Inflammatory macrophage treated with lipopolysaccharide for 4 hours (primary cell): Measurements from ENCODE around the gene CORO6.

ENCODE experiments used
- DNase-seq: peaks from one replicate; pipeline ENCODE4 v3.0.0-alpha.2; 2020

The CORO6 gene

DNA sequence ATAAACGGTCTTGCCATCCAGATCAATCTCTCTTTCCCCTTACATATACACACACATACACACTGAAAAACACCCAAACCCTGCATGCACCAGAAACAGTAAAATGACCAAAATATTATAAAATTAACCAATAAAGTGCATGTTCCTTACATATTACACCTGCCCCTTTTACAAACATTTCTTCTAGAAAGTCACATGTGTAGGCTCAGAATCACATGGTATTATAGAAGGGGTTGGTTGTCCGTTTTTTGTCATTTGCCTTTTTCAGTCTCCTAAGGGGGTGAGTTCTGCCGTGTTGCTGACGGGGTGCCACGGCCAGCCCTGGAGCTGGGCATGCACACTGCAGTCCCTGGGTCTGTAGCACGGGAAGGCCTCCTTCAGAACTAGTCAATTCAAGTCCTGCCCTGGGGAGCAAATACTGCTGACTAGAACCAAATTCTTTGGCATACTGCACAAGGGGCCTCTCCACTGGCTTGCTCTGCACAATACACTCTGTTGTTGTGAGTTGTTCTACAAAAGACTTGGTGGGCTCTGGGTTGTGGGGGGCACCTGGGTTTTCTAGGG, 8.0 kb upstream of the CORO6 start:
- no peak for DNase-seq

DNA sequence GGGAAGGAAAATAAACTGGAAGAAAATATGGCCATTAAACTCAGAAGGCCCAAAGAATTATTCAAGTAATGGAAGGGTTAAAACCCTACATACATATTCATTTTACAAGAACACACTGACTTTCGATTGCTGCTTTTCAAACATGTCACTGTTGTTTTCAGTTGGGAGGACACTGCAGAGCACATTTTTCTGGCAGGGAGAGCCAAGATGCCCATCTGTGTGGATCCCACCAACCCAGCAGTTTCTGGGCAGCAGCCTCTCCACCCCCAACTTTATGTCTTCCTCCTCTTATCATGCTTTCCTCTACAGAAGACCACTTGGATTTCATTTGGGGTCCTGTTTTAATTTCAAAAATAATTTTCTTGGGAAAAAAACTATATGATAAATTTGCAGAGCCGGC, 7.1 kb upstream of the CORO6 start:
- no peak for DNase-seq

DNA sequence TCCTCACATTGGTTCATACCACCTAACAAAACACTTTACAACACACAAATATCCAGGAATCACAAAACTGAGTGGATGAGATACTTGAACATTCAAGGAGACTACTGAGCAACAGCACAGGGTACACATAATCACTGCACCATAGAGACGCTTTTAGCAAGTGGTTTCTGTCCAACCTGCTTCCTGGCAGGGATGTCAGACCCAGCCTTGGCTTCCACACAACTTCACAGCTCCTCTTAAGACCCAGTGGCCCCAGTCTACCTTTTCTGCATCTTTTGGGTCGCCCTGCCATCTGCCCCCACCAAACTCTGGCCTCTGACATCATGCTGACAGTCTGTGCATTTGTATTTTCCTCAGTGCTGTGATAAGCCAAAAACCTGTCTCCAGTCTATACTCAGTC, 5.9 kb upstream of the CORO6 start:
- DNase-seq = no peak

DNA sequence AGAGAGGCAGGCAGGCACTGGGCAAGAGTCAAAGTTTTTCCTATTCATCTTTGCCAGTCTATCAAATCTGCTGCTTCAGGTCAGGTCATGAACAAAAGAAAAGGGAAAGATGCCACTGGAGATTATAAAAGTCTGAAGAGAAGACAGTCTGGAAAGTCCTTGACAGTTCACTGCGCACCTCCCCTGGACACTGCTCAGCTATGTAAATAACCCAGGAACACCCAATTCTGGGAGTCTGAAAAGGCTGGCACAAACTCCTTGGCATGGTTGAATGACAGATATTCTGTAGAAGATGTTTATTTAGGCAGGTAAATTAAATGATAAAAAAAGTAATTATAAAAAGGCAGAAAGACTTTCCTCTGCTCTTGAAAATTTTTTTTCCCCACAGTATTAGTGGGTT, 5.2 kb upstream of the CORO6 start:
- no peak for DNase-seq

DNA sequence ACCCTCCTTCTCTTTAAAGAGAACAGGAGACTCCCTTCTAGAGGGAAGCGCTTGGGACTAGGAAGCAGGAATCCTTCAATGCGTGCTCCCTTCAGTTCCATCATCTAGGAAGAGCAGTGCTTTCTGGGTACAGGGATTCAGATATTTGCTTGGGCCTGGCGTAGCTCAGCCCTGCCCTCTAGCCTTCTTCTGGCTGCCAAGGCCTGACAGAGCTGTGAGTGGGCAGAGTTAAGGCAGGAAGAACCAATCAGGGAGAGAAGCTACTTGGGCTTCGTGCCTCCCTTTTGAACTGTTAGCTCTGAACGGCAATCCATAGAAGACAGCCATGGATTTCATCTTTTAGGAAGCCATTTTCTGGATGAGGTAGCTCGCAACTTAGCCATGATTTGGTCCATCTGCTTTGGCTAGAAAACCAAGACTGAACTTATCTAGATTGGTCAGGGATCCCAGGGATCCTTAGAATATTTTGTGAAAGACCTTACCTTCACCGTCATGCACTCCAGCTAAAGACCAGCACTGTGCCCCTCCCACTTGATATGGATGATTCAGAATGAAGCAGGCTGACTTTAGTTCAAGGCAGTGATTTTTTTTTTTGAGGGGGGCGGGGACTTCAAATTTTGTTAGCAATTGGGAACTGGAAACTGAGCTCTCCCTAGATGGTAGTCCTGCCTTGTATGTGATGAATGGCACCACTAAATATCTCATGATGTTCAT, 2.5 kb upstream of the CORO6 start:
- DNase-seq = no peak

DNA sequence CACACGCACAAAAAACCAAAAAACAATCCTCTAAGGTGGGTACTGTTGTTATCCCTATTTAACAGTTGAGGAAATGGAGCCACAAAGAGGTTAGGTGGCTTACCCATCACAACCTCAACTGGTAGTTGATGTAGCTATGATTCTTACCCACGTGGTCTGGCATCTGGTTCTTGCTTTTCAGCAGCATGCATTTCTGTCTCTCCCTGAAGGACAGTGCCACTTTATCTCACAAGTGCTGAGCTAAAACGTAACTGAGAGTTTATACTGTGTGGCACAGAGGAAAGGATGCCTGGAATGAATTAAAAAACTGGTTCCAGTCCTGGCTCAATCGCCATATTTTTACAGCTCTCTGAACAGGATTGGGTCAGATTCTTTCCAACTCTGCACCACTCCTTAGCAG, 1.9 kb upstream of the CORO6 start:
- no peak for DNase-seq

DNA sequence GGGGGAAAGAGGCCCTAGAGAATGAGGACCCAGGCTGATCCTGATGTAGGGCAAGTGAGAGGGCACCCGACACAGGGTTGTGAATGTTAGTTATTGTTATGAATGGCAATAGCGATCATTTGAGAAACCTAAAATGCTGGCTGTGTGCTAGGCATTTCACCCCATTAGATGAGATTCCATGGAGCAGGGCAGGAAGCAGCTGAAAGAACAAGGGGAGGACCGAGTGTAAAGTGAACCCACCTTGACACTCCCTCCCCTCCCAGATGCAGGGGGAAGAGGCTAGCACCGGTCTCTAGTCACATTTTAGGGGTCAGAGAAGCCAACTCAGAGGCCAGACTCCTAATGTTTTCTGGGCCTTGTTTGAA, 553 bp upstream of the CORO6 start:
- no peak for DNase-seq

DNA sequence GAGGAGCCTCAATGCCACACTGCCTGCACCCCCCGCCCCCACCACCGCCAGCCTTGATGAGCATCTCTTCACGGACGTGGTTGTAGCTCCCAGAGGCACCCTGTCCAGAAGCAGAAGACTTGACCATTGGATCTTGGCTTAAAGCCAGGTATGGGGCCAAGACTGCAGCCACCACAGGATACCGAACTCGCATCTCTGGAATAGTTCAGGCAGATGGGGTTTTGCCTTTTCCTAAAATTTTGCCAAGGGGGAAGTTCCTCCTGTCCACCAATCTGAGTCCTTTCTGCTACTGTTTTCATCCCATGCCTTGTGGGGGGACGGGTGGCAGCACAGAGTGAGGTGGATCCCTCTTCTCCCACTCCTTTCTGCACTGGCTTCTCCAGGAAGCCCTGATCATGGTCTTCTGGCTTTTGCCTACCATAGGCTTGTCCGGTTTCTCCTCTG, 939 bp downstream of the CORO6 start:
- DNase-seq = no peak

DNA sequence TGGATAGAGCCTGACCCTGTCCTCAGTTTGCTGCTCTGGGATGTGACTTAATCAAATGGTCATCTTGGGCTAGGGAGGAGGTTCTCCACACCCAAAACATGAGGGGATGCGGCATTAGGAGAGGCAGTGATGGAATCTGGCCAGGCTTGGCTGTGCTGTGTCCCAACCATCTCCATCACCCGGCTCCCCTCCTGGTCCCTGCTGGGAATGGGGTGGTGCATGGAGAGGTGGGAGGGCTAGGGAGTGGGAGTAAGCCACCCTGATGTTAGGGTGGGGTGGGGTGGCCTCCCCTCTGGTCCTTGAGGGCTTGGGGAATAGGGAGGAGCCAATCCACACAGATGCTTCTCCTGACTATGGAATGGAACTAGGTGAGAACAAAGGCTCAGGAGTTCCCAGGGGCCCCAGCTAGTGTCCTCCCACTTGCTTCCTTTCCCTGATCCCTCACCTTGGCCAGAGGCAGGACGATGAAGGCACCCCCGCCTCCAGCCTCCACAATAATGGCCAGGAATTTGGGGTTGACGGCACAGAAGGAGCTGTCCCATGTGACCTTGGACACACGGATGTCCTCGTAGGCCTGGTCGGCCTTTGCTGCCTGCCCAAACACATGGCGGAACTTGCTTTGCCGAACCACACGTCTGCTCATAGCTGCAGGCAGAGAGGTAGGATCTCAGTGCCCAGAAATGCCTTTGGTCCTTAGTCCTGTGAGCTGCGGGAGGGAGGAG, 1.8 kb downstream of the CORO6 start:
- DNase-seq = no peak

DNA sequence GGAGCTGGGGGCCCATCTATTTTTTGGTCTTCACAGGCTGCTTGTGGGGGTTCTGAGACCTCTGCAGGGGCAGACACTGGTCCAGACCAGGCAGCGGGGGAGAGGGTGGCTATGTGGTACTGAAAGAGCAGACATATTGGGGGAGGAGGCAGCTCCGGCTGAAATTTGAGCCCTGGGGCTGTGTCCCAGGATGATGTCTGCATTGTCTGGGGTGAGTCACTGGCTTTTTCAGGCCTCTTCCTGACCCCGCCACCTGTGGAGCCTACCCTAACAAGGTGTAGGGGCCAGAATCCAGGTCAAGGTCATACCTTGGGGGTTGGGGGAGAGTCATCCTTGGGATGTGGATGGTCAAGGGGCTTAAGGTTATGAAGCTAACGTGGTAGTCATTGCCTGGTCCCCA, 2.4 kb downstream of the CORO6 start:
- DNase-seq = no peak

DNA sequence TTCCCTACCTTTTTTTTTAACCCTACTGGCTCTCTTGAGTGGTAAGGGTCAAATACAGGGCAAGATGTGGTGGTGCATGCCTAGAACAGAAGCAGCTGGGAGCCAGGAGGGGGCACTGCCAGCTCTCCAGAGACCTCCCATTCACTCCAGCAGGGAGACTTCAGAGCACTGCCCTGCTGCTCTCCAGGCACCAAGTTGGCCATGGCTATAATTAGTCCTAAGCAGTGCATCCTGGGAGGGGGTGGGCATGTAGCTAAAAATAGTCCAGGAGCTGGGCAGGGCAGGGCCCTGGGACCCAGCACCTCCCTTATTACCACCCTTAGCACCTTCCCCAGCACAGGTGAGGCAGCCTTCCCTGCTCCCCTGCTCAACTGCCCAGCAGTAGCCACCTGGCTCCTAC, 3.5 kb downstream of the CORO6 start:
- DNase-seq = no peak

DNA sequence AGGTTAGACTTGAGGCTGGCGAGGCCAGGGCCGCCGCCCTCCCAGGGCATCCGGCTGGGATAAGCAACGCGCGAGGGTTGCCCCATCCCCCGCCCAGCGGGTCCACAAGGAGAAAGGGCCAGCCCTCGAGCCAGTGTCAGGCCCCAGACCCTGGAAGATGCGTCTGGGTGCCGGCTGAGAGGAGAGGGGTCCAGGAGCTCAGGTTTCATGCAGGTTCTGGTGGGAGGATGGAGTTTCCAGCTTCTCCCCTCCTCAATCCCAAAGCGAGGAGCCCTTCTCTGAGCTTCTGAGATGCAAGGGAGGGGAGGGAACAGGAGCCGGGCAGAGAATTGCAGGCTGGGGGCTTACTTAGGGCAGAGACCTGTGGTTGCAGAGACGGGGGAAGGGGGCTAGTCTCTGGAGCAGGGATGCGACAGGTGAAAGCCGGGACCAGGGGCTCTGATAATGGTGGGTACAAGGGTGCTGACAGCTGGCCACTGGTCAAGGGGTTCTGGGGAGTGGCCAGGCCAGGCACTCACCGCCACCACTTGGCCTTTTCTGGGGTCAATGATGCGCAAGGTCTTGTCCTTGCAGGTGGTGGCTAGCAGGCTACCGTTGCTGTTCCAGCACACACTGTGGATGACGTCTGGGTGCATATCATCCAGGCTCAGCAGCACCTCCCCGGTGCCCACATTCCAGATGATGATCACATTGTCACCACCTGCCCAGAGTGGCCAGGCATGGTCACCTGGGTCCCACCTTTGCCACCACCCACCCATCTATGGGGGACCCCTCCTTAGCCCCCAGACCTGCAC, 4.2 kb downstream of the CORO6 start:
- no peak for DNase-seq

DNA sequence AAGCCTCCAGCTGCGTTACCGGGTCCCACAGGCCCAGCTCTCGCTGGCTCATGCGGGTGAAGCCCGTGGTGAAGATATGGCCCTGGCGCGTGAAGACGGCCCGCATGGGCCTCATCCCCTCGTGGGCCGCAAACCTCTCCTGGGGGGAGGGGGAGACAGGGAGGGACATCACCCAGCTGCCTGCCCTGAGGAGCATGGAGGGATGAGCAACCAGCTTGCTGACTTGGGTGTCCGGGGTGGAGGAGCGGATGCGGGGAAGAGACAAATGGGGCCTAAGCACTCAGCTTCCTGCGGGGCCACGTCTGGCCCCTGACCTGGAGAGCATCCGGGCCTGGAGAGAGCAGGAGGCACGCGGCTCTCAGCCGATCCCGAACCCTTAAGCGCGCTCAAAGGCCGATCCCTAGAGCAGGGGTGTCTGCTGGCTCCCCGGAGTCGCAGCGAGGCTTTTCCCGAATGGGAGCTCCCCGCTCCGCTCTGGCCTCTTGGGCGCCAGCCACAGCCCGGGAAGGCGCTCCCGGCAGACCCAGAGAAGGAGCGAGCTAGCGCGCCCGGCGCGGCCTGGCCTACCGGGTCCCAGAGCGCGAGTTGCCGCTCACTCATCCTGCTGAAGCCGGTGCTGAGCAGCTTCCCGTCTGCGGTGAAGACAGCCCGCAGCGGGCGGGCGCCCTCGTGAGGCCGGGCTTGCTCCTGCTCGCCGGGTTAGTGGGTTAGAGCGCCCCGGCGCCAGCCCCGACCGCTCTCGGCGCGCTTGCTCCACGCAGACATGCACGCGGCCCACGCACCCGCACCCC, 5.0 kb downstream of the CORO6 start:
- peak; percentile 88 for DNase-seq

DNA sequence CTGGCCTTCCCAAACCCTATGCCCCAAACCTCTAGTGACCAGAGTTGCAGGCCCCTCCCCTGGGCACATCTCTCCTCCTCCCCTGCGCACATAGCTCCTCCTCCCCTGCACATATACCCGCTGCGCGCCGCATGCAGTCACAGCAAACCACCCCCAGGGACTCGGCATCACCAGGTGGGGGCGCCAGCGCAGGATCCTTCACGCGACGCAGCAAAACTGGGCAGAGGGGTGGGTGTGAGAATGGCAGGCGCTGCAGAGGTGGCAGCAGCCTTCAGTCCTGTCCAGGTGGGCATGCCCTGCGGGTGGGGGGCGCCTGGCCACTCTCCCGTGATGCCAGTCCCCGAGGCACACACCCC, 5.6 kb downstream of the CORO6 start:
- DNase-seq = peak; percentile 81

DNA sequence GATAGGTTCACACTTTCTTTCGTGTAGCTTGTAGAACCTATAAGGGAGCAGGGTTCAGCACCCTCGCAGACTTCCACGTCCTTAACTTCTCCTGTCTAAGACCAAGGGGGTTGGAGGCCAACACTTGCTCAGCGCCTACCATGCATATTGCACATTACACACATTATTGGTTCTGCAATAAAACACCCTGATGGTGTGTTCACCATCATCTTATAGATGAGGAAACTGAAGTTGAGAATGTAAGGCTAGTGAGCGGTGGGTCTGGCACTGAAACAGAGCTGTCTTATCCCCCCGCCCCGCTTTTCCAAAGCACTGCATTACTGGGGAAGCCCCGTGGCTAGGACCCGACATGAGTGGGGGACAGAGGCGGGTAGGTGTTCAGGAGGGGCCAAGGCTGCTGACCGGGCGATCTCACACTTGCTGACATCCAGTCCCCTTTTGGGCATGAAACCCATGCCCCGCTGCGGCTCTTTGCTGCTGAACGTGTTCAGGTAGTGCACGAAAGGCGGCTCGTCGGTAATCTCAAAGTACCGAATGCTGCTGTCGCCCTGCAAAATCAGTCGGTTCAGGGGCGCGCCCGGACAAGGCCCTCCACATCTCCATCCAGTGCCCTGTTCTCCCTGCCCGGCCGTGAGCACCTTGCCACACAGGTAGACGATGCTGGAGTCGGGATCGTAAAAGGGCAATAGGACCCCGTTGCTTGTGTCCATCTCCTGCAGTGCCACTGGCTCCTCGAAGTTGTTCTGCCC, 6.2 kb downstream of the CORO6 start:
- DNase-seq = peak; percentile 9

DNA sequence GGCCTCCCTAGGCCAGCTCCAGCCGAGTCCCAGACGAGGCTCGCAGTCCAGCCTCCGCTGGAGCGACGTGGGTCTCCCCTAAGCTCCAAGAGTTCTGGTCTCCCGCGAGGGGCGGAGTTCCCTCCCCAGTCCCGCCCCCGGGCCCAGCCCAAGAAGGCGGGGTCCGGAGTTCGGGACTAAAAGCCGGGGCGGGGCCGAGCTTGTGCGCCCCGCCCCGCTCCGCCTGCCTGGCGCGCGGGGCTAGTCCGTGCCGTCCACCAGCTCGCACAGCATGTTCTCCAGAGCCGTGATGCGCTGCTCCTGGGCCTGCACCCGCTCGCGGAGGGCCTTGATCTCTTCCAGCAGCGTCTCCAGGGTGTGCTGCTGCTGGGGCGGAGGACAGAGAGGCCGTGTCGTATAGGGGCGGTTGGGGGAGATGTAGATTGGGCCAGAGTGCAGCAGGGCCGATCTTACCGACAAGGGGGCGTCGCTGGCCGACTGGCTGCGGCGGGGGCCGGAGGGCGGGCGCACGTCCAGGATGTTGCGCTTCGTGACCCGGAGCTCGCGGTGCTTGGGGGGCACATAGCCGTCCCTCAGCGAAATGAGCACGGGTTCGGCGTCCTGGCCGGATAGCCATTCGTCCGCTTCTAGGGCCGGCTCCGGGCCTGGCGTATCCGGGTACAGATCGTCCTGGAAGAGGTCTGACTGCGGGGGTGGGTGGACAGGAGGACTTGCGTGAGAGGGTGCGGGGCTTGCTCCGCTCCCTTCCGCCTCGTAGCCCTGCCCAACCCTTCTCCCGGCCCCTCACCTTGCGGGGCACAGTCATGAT, 7.0 kb downstream of the CORO6 start:
- DNase-seq = peak; percentile 88

DNA sequence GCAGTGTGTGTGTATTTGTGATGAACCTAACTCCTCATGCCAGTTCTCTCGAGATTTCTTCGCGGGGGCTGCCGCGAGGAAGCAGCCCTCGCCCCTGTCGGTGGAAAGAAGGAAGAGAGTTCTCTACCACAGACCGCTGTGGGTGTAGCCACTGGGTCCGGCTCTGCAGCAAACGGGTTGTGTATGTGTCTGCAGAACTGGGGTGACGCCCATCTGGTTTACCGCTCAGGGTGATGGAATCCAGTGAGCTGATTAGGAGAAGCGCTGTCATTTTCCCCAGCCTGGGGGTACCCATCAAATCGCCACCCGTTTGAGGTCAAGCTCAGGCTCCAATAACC, 7.7 kb downstream of the CORO6 start:
- DNase-seq = peak; percentile 77

DNA sequence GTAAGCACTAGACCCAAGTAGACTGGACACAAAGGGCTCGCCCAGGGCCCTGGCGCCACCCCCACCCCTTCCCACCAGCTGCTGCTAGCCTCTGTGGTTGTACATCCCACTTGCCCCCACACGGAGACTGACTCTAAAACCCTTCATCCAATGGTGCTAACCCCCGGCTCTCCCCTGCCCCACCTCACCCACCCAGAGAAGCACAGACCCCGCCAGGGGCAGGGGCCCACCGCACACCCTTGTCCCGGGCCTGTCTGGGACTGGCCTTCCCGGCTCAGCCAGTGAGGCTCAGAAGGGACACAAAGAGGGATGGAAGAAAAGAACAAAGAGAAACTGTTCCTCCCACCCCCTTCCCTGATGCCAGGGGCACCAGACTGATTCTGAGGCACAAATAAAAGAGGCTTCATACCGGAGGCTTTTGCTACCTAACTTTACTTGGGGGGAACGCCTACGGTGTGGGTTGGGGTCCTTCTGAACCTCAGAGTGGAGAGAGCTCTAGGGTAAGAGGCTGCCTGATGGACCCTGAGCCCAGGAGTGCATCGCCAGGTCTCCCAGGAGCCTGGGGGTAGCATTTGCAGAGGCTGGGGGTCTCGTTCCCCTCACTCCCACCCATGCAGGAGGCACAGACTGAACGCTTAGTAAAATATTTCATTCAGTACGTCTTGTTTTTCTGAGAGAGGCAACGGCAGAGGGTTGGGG, 8.2 kb downstream of the CORO6 start:
- DNase-seq = no peak

DNA sequence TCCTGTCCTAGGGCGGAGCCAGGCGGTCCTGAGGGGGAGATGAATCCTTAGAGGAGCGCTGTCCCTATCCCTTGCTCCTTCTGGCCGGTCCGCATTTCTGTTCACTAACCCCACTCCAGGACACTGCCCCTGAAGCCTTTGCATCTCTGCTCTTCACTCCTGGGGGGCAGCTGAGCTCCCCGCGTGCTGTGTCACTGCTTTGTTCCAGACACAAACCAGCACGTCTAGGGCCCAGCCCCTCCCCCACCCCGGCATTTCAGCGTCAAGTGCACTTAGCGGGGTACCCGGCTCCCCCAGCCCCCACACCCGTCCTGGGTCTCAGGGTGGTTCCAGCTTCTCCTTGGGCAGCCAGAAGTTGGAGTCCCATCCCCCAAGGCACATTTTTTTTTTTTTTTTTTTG, 8.9 kb downstream of the CORO6 start:
- DNase-seq = no peak

DNA sequence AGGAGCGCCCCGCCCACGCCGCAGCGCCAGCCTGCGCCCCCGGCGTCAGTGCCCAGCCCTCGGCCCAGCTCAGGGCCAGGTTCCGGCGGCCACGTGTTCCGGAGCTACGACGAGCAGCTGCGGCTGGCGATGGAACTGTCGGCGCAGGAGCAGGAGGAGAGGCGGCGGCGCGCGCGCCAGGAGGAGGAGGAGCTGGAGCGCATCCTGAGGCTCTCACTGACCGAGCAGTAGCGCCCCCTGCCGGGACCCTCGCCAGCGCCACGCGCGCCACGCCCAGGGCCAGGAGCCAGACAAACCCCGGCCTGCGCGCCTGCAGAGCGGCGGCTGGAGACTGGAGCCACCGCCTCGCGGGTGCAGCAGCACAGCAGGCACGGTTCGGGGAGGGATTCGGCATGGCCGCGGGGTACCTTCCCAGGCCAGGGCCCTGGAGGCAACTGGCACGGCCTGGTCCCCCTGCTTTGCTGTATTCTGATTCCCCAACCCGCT, 9.3 kb downstream of the CORO6 start:
- peak; percentile 89 for DNase-seq
